GM21786 (cell line): ENCODE data around the gene TSC22D2.
"Not testable (repeated sequence)": the region's sequence is repeated elsewhere in the genome, so short reads cannot be mapped to it uniquely, and the experiment has no call there.

Experiments used
- ATAC-seq: cut with Tn5 transposase; IDR thresholded peaks from one replicate; pipeline ENCODE4 v1.9.1; 2021; ENCODE audit not compliant: unreplicated experiment

Gene TSC22D2

GRCh38 chr3:150479370-150479769 lies 71.3 kb downstream of the TSC22D2 start:
- ATAC-seq = no peak

GRCh38 chr3:150480877-150481276 lies 72.8 kb downstream of the TSC22D2 start:
- no peak for ATAC-seq

DNA sequence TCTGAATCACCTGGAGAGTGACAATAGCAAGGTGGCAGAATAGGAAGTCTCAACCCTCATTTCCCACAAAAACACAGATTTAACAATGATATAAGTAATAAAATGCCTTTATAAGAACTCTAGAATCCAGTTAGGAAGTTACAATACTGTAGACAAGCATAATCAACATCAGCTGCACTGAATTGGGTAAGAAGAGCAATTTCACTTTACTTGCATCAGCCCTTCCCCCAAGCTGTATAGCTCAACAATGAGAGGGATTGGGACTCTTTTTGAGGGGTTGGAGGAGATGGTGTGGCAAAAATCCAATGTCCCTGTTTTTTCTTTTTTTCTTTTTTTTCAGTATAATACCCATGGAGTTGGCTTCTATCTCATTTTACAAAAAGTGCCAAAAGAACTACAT lies 75.1 kb downstream of the TSC22D2 start:
- no peak for ATAC-seq

- no peak for ATAC-seq
These were observed 76.3 kb downstream of the TSC22D2 start for GRCh38 chr3:150484410-150484809.

- no peak for ATAC-seq
These were observed 80.8 kb downstream of the TSC22D2 start for GRCh38 chr3:150488867-150489266.

DNA sequence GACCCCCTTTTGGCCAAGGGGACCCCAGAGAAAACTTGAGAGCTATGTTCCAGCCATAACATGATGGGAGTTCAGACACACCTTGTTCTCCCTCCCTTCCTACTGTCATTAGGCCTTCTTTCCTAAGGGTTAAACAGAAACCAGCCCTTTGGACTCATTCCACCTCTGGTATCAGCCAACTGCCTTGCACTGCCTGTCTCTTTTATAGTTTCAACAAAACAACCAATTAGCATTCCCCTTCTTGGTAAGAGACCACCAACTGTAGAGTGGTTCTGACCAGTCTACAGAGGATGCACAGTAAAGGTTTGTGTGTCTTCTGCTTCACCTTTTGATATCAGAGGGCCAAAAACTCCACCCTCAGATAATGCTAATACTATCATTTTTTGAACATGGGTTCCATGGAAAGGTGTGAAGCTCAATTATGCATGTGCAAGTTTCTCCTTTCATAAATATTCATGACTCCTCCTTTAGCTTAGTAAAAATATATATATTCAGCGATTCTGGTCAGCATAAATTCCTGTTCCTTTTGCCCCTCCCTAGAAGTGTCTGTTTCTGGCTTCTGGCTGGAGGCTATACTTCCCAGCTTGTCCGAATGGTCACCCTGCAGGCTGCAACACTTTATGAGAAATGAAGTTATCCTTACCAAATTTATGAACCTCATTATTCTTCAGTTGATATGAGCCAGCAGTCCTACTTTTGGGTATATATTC lies 82.3 kb downstream of the TSC22D2 start:
- ATAC-seq = no peak

- ATAC-seq = no peak
These were observed 86.4 kb downstream of the TSC22D2 start for GRCh38 chr3:150494411-150494977.

- no peak for ATAC-seq
These were observed 87.1 kb downstream of the TSC22D2 start for GRCh38 chr3:150495149-150495548.

DNA sequence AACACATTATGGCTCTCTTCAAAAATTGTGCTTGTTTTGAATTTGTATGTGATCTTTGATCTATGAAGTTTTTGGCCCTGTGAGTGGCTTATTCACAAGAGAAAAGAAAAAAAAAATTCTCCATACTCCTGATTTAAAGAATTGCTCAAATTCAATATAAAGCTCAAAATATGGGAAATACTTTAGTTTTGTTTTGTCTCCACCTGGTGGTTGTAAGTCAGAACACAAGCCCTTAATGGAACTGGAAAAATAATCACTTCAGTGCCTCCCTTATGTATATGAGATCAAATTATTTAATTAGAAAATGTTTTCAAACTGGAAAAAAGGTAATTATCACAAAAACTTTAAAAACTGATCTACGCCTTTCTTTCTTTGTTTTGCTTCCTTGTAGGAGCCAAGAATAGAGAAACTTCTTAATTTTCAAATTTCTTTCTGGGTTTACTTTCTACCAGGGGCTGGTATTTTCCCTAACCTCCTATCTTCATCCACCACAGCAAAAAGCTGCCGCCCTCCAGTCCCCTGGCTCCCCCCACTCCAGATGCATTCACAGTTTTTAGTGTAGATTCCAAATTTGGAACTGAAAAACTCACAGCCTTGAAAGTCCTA lies 87.6 kb downstream of the TSC22D2 start:
- ATAC-seq = no peak

DNA sequence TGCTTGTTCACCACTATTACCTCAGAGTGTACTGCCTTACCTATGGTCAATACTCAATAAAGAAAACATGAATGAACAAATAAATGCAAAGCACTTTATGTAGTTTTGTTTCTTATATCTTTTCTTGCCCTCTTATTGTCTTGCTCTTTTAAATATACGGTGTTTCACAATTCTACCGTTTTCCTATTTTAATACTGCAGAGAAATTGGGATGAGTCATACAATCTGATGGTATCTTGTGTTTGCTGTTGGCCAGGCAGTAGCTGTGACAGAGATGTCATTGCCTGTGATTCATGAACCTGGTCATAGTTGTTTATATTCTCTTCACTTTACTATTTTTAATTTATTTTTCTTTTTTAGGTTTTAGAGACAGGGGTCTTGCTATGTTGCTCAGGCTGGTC lies 89.9 kb downstream of the TSC22D2 start:
- no peak for ATAC-seq

GRCh38 chr3:150500960-150501359 lies 92.9 kb downstream of the TSC22D2 start:
- not testable (repeated sequence) for ATAC-seq

- no peak for ATAC-seq
These were observed 95.5 kb downstream of the TSC22D2 start for GRCh38 chr3:150503402-150504099.

DNA sequence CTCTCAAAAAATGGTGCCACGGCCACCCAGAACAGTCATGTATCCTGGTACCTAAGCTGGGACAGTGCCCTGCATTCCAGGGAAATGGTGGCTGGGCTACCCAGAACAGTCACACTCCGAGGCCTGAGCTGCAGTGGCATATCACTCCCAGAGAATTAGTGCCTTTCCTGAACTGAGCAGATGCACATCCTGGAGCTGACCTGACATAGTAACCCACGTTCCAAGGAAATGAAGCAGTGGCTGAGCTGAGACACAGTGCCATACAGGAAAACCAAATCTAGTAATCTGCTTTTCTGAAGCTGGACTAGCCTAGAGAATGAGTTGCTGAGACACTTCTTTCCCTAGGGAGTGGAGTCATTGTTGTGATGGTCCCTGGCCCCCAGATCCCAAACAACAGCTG lies 96.4 kb downstream of the TSC22D2 start:
- ATAC-seq = no peak

DNA sequence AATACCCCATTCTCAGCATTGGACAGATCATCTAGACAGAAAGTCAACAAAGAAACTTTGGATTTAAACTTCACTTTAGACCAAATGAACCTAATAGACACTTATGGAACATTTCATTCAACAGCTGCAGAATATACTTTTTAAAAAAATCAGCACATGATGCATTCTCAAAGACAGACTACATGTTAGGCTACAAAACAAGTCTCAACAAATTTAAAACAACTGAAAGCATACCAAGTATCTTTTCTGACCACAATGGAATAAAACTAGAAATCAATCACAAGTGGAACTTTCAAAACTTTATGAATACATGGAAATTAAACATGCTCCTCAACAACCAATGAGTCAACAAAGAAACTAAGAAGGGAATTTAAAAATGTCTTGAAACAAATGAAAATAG lies 100.3 kb downstream of the TSC22D2 start:
- ATAC-seq = no peak

DNA sequence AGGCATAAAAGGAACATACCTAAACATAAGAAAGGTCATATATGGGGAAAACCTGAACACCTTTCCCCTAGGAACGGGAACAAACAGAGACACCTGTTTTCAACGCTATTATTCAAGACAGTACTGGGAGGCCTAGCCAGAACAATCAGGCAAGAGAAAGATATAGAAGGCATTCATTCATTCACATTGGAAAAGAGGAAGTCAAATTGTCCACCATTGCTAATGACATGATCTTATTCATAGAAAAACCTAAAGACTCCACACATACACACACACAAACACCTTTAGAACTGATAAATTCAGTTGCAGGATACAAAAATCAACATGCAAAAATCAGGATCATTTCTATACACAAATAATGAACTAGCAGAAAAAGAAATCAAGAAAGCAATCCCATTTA lies 101.7 kb downstream of the TSC22D2 start:
- ATAC-seq = no peak

GRCh38 chr3:150511122-150511821 lies 103.2 kb downstream of the TSC22D2 start:
- ATAC-seq = no peak

DNA sequence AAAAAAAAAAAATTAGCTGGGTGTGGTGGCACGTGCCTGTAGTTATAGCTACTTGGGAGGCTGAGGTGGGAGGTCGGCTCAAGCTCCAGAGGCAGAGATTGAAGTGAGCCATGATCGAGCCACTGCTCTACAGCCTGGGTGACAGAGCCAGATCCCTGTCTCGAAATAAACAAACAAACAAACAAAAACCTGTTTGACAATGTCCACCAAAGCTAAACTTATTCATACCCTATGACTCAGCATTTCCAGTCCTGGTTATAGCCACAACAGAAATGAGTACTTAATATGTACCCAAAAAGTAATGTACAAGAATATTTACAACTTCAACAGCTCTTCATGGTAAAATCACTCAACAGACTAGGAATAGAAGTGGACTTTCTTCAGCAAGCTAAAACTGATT lies 107.1 kb downstream of the TSC22D2 start:
- ATAC-seq = no peak
